K562 (cell line): ENCODE results near the gene NR3C2. TPM values are rescaled to one million over a fixed set of nuclear protein-coding genes. Genes with fewer than 3 reads are reported as not detected.

Experiments
- ATAC-seq: fragments of 200-7000 bp; cut with Tn5 transposase; 3 replicates; pipeline ENCODE4 v1.9.1; 2020; ENCODE audit warnings: moderate library complexity
- BruUV-seq: library from RNA; stranded (reverse); fragments of 400-500 nt; replicated peaks from 2 replicates; lab custom pipeline; 2021; lab: Mats Ljungman, UMichigan
- CTCF ChIA-PET: fragments of 300-600 bp; formaldehyde crosslinking; extraction: SDS; loops from one replicate; lab custom pipeline; 2021; ENCODE audit warnings: low intra/inter-chr PET ratio; lab: Yijun Ruan, JAX
- POLR2A ChIA-PET: fragments of 300-600, 350-650 bp; sonication (Branson Sonifier 250); formaldehyde crosslinking; extraction: SDS; loops from one replicate; lab custom pipeline; 2021; ENCODE audit warnings: antibody characterized with exemption, inconsistent platforms; lab: Yijun Ruan, JAX
- DNase-seq, 4 experiments: peaks; one replicate each; pipeline versions ENCODE4 v3.0.0 to v3.0.0-alpha.2; 2011 to 2018; ENCODE audit warnings: low spot score in 3 of 4, mixed read lengths in 3 of 4; ENCODE audit errors: extremely low read depth in 1 of 4
- FAIRE-seq: peaks from 2 replicates; lab custom pipeline; 2011; peaks lifted over from hg19 to GRCh38; lab: Jason Lieb, UNC
- H2AFZ ChIP-seq: 2 replicates; pipeline ENCODE4 v1.6.0; 2011; ENCODE audit warnings: low read depth, low read length, control low read depth, inconsistent platforms
- H3K27ac ChIP-seq: fragments of 200-600 bp; 3 replicates; pipeline ENCODE4 v1.8.0; 2011; ENCODE audit warnings: low read depth, mild to moderate bottlenecking, control low read depth, inconsistent platforms, low read length, moderate library complexity, mixed read lengths; ENCODE audit errors: extremely low read depth
- H3K27me3 ChIP-seq, 2 experiments: fragments of 300-600 bp in 1 of 2; 2 replicates in 1 of 2; 3 replicates in 1 of 2; pipeline versions ENCODE4 v1.6.0 to v1.8.0; 2011; ENCODE audit warnings: inconsistent platforms in 2 of 2, low read length in 2 of 2, mild to moderate bottlenecking in 1 of 2, mixed read lengths in 1 of 2, moderate library complexity in 1 of 2; ENCODE audit not compliant: control insufficient read depth in 2 of 2, insufficient read depth in 2 of 2
- H3K36me3 ChIP-seq: fragments of 300-600 bp; 3 replicates; pipeline ENCODE4 v1.8.0; 2011; ENCODE audit warnings: mild to moderate bottlenecking, low read length, inconsistent platforms; ENCODE audit not compliant: control insufficient read depth, insufficient read depth
- H3K4me1 ChIP-seq, 2 experiments: fragments of 200-600 bp in 1 of 2; replicated peaks in 1 of 2; 2 replicates in 1 of 2; 3 replicates in 1 of 2; pipeline versions ENCODE4 v1.5.1 to v1.8.0; 2011; ENCODE audit warnings: inconsistent platforms in 2 of 2, low read length in 2 of 2, mild to moderate bottlenecking in 1 of 2, mixed read lengths in 1 of 2, moderate library complexity in 1 of 2; ENCODE audit not compliant: control insufficient read depth in 2 of 2, insufficient read depth in 2 of 2
- H3K4me2 ChIP-seq: 2 replicates; pipeline ENCODE4 v1.6.1; 2011; ENCODE audit warnings: low read length, control low read depth, inconsistent platforms, mixed read lengths; ENCODE audit not compliant: insufficient read depth
- H3K4me3 ChIP-seq: fragments of 200-600 bp; sonication (generic), shearing (Covaris generic); 2 replicates; pipeline ENCODE4 v1.5.1; 2016; ENCODE audit warnings: control low read depth, inconsistent platforms
- H3K79me2 ChIP-seq: fragments of 200-600 bp; 3 replicates; pipeline ENCODE4 v1.8.0; 2011; ENCODE audit warnings: low read length, inconsistent platforms; ENCODE audit not compliant: control insufficient read depth, insufficient read depth
- H3K9ac ChIP-seq, 2 experiments: 2 replicates each; pipeline versions ENCODE4 v1.6.0 to v1.6.1; 2011; ENCODE audit warnings: low read depth in 2 of 2, low read length in 2 of 2, control low read depth in 1 of 2, inconsistent platforms in 1 of 2, mild to moderate bottlenecking in 1 of 2, mixed read lengths in 1 of 2; ENCODE audit not compliant: insufficient read depth in 1 of 2
- H3K9me1 ChIP-seq: one replicate; pipeline ENCODE4 v1.6.0; 2011; ENCODE audit warnings: inconsistent platforms, mild to moderate bottlenecking, low read length, moderate library complexity; ENCODE audit not compliant: control insufficient read depth, insufficient read depth
- H3K9me3 ChIP-seq: replicated peaks from 2 replicates; pipeline ENCODE4 v1.5.1; 2011; ENCODE audit warnings: low read depth, low read length, inconsistent platforms; ENCODE audit not compliant: control insufficient read depth, insufficient read depth
- H4K20me1 ChIP-seq: replicated peaks from 2 replicates; pipeline ENCODE4 v1.6.1; 2011; ENCODE audit warnings: low read length, inconsistent platforms, mixed read lengths; ENCODE audit not compliant: control insufficient read depth, insufficient read depth
- BCL6 ChIP-seq: fragments of 250-450 bp; sonication (Bioruptor Pico); IDR thresholded peaks from 2 replicates; pipeline ENCODE4 v1.4.0; 2020
- CBFA2T3 ChIP-seq: fragments of 450-650 bp; IDR thresholded peaks from 2 replicates; pipeline ENCODE4 v1.6.1; 2017
- DMBX1 ChIP-seq: fragments of 250-450 bp; sonication (Bioruptor Pico); IDR thresholded peaks from 2 replicates; pipeline ENCODE4 v1.8.0; 2022; ENCODE audit warnings: inconsistent platforms, mild to moderate bottlenecking, moderate library complexity, borderline replicate concordance
- FOXK1 ChIP-seq: sonication (generic); formaldehyde crosslinking; IDR thresholded peaks from 2 replicates; pipeline ENCODE4 v1.8.0; 2022; ENCODE audit warnings: missing genetic modification reagents, mild to moderate bottlenecking, borderline replicate concordance
- FOXK2 ChIP-seq, 2 experiments: fragments of 450-650 bp; IDR thresholded peaks in 1 of 2; conservative IDR thresholded peaks in 1 of 2; 2 replicates each; pipeline ENCODE4 v1.6.1; 2016; ENCODE audit warnings: low read depth in 2 of 2, mild to moderate bottlenecking in 1 of 2
- KAT2B ChIP-seq: IDR thresholded peaks from one replicate; pipeline ENCODE4 v1.6.1; 2012; ENCODE audit warnings: low read depth, mild to moderate bottlenecking, control low read depth, inconsistent platforms, low read length, moderate library complexity
- KAT7 ChIP-seq: sonication (generic); formaldehyde crosslinking; IDR thresholded peaks from 2 replicates; pipeline ENCODE4 v1.8.0; 2022; ENCODE audit warnings: missing genetic modification reagents, mild to moderate bottlenecking, borderline replicate concordance
- NCOA2 ChIP-seq, 2 experiments: fragments of 450-650 bp; IDR thresholded peaks; 2 replicates each; pipeline ENCODE4 v1.6.1; 2018; ENCODE audit warnings: mild to moderate bottlenecking in 2 of 2, moderate library complexity in 1 of 2; ENCODE audit not compliant: partially characterized antibody in 2 of 2
- PML ChIP-seq: IDR thresholded peaks from 2 replicates; pipeline ENCODE4 v1.6.1; 2012; ENCODE audit warnings: low read length, inconsistent platforms
- SAFB2 ChIP-seq: fragments of 200-400 bp; formaldehyde crosslinking; IDR thresholded peaks from 2 replicates; pipeline ENCODE4 v1.6.1; 2018; ENCODE audit warnings: borderline replicate concordance, low read length, low read depth, moderate library complexity; ENCODE audit not compliant: severe bottlenecking
- TRIM24 ChIP-seq, 2 experiments: fragments of 450-650 bp; IDR thresholded peaks; 2 replicates each; pipeline ENCODE4 v1.6.1; 2016
- ZNF212 ChIP-seq: fragments of 450-650 bp; formaldehyde crosslinking; IDR thresholded peaks from 2 replicates; pipeline ENCODE4 v1.4.0; 2020; ENCODE audit warnings: mild to moderate bottlenecking
- WGBS: fragments of 100-300 bp; shearing (Covaris generic); methylation state at CpG from one replicate; pipeline ENCODE4 v1.1.6; 2016; ENCODE audit warnings: low coverage, mixed read lengths; ENCODE audit not compliant: insufficient coverage; ENCODE audit errors: missing lambda C conversion rate; 5-methylcytosine and 5-hydroxymethylcytosine counted together
- in situ Hi-C: fragments of 300-500 bp; cut with MboI; formaldehyde crosslinking; loops from 4 replicates; pipeline ENCODE4 v1.15.0; 2018; ENCODE audit warnings: inconsistent platforms, mixed read lengths
- intact Hi-C: fragments of 100-400 bp; cut with micrococcal nuclease; formaldehyde crosslinking; loops from 2 replicates; pipeline ENCODE4 v1.14.2; 2022
- polyA plus RNA-seq, 8 experiments: library from polyadenylated mRNA; depleted of rRNA in 4 of 8; stranded (reverse) in 5 of 8; unstranded in 3 of 8; fragments of >200 nt; fragmentation: Nextera tagmentation in 2 of 8; fragmentation: Illumina TruSeq in 1 of 8; extraction: Ambion mirVana in 2 of 8; extraction: Trizol in 1 of 8; gene quantifications; 2 replicates each; pipeline versions ENCODE4 v1.2.1 to v1.2.3, GENCODE V29; 2011 to 2014; ENCODE audit warnings: inconsistent platforms in 1 of 8, missing spikeins in 1 of 8
- total RNA-seq, 7 experiments: library from RNA; depleted of rRNA in 6 of 7; stranded (reverse); fragments of >200 nt in 6 of 7; fragmentation: Illumina TruSeq in 2 of 7; extraction: Trizol in 2 of 7; gene quantifications; 2 replicates each; pipeline versions ENCODE4 v1.2.1 to v1.2.3, GENCODE V29; 2011 to 2021; ENCODE audit warnings: low replicate concordance in 1 of 7
- TF ChIP-seq, protein P1 (sequence below): fragments of 450-650 bp; IDR thresholded peaks from 2 replicates; pipeline ENCODE4 v1.6.1; 2017; ENCODE audit warnings: antibody characterized with exemption, mild to moderate bottlenecking
- TF ChIP-seq, protein P2 (sequence below): fragments of 450-650 bp; IDR thresholded peaks from 2 replicates; pipeline ENCODE4 v1.6.1; 2016; ENCODE audit warnings: antibody characterized with exemption
- TF ChIP-seq, protein P3 (sequence below): fragments of 250-450 bp; sonication (Bioruptor Pico); IDR thresholded peaks from 2 replicates; pipeline ENCODE4 v1.5.1; 2021; ENCODE audit warnings: mild to moderate bottlenecking

Gene NR3C2
- total and polyA plus RNA-seq, 9 of the 15 experiments (the other 6 are each of a cell fraction or from before 2014, with no cell fraction given): 0.01 to 0.28 (median 0.16) TPM; not detected in 2

DNA sequence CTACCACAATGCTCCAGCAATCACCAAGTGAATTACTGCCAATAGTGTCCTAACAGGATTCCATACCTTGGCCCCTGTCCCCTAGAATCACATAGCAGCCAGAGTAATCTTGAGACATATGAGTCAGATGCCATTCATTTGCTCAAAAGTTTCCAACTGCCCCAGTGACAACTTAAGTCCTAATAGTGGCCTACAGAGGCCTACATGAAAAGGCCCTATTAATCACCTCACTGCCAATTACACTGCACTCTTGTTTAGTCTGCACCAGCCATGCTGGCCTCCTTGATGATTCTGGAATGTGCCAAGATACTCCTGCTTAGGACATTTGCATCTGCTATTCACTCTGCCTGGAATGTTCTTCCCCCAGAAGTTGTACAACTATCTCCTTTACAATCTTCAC lies 130.7 kb downstream of the NR3C2 start (continued):
- TF ChIP-seq, protein P1, sequence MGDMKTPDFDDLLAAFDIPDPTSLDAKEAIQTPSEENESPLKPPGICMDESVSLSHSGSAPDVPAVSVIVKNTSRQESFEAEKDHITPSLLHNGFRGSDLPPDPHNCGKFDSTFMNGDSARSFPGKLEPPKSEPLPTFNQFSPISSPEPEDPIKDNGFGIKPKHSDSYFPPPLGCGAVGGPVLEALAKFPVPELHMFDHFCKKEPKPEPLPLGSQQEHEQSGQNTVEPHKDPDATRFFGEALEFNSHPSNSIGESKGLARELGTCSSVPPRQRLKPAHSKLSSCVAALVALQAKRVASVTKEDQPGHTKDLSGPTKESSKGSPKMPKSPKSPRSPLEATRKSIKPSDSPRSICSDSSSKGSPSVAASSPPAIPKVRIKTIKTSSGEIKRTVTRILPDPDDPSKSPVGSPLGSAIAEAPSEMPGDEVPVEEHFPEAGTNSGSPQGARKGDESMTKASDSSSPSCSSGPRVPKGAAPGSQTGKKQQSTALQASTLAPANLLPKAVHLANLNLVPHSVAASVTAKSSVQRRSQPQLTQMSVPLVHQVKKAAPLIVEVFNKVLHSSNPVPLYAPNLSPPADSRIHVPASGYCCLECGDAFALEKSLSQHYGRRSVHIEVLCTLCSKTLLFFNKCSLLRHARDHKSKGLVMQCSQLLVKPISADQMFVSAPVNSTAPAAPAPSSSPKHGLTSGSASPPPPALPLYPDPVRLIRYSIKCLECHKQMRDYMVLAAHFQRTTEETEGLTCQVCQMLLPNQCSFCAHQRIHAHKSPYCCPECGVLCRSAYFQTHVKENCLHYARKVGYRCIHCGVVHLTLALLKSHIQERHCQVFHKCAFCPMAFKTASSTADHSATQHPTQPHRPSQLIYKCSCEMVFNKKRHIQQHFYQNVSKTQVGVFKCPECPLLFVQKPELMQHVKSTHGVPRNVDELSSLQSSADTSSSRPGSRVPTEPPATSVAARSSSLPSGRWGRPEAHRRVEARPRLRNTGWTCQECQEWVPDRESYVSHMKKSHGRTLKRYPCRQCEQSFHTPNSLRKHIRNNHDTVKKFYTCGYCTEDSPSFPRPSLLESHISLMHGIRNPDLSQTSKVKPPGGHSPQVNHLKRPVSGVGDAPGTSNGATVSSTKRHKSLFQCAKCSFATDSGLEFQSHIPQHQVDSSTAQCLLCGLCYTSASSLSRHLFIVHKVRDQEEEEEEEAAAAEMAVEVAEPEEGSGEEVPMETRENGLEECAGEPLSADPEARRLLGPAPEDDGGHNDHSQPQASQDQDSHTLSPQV: no peak
- TF ChIP-seq KAT2B: no peak
- TF ChIP-seq, protein P2, sequence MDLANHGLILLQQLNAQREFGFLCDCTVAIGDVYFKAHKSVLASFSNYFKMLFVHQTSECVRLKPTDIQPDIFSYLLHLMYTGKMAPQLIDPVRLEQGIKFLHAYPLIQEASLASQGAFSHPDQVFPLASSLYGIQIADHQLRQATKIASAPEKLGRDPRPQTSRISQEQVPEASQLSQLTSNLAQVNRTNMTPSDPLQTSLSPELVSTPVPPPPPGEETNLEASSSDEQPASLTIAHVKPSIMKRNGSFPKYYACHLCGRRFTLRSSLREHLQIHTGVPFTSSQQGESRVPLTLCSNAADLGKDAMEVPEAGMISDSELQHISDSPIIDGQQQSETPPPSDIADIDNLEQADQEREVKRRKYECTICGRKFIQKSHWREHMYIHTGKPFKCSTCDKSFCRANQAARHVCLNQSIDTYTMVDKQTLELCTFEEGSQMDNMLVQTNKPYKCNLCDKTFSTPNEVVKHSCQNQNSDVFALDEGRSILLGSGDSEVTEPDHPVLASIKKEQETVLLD: no peak

DNA sequence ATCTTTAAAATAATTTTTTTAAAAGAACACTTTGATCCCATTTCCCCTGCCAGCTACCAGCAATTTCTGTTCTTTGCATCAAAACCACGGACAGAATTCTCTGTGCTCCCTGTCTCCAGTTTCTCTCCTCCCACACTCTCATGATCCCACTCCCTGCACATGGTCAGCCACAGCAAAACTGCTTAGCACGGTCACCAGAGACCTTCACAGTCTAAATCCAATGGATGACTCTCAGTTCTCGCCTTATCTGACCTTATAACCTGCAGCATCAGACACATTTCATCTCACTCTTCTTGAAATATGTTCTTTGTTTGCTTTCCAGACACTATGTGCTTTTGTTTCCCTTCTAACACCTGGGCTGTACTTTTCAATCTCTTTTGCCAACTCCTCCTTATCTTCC lies 131.5 kb downstream of the NR3C2 start:
- in situ Hi-C loops: no loop called here
- no peak overlapping the region for H3K9ac ChIP-seq
- no peaks in the 10 kb centered on the region for H3K4me1 ChIP-seq
- 3% methylated on average over 3 of the region's 3 CpGs for WGBS
- H3K9me1 ChIP-seq: no peaks in the 10 kb centered on the region
- POLR2A ChIA-PET: no interaction called here
- H3K36me3 ChIP-seq: no peaks in the 10 kb centered on the region
- no peak for DNase-seq
- H3K9me3 ChIP-seq: no peaks in the 10 kb centered on the region; the same call in 1 of the 2 replicates
- no peak overlapping the region for H2AFZ ChIP-seq
- no peak for FAIRE-seq
- CTCF ChIA-PET: no interaction called here
- H3K27me3 ChIP-seq: no peaks in the 10 kb centered on the region
- no peak overlapping the region for H3K27ac ChIP-seq
- H4K20me1 ChIP-seq: no peaks in the 10 kb centered on the region
- no peaks in the 10 kb centered on the region for H3K79me2 ChIP-seq
- no peak overlapping the region for H3K4me2 ChIP-seq
- ATAC-seq: no peak
- H3K4me3 ChIP-seq: no peak overlapping the region
- BruUV-seq: no TSS peak
- intact Hi-C loops: no loop called here
- TF ChIP-seq FOXK2 (conservative IDR thresholded peaks at IDR 0.05 in 1 of 2, IDR thresholded peaks at IDR 0.05 in 1 of 2; ENCODE audit: low read depth in 2 of 2) (no peak), BCL6 (CRISPR knock-in tag) (no peak), TRIM24 (IDR thresholded peaks at IDR 0.05) (no peak), PML (no peak), CBFA2T3 (no peak), DMBX1 (no peak), FOXK1 (CRISPR knock-in tag) (no peak), KAT7 (CRISPR knock-in tag) (no peak), NCOA2 (IDR thresholded peaks at IDR 0.05; ENCODE audit: partially characterized antibody in 2 of 2) (no peak), SAFB2 (no peak), ZNF212 (CRISPR knock-in tag) (no peak)
- TF ChIP-seq, protein P3, sequence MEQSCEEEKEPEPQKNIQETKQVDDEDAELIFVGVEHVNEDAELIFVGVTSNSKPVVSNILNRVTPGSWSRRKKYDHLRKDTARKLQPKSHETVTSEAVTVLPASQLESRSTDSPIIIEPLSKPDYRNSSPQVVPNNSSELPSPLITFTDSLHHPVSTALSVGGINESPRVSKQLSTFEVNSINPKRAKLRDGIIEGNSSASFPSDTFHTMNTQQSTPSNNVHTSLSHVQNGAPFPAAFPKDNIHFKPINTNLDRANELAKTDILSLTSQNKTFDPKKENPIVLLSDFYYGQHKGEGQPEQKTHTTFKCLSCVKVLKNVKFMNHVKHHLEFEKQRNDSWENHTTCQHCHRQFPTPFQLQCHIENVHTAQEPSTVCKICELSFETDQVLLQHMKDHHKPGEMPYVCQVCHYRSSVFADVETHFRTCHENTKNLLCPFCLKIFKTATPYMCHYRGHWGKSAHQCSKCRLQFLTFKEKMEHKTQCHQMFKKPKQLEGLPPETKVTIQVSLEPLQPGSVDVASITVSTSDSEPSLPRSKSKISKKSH: no peak
